Mesendoderm (in vitro differentiated cells): ENCODE measurements around the gene CRISPLD2.

Experiments
- DNase-seq: peaks from one replicate; pipeline ENCODE4 v3.0.0; 2013
- H2AK5ac ChIP-seq: 2 replicates; pipeline ENCODE4 v1.6.1; 2013; ENCODE audit warnings: low read length, inconsistent platforms
- H2BK120ac ChIP-seq: 2 replicates; pipeline ENCODE4 v1.6.1; 2013; ENCODE audit warnings: low read depth, mild to moderate bottlenecking, low read length, moderate library complexity, mixed read lengths
- H2BK15ac ChIP-seq: replicated peaks from 2 replicates; pipeline ENCODE4 v1.6.1; 2013; ENCODE audit warnings: low read depth, mild to moderate bottlenecking, moderate library complexity
- H2BK5ac ChIP-seq: 2 replicates; pipeline ENCODE4 v1.6.1; 2013; ENCODE audit warnings: low read length, inconsistent platforms
- H3K18ac ChIP-seq: 2 replicates; pipeline ENCODE4 v1.6.1; 2013; ENCODE audit warnings: mild to moderate bottlenecking, low read length, mixed read lengths
- H3K23ac ChIP-seq: one replicate; pipeline ENCODE4 v1.6.1; 2013; ENCODE audit warnings: low read length
- H3K27ac ChIP-seq: 2 replicates; pipeline ENCODE4 v1.5.1; 2013; ENCODE audit warnings: low read depth, mild to moderate bottlenecking, inconsistent platforms, low read length, moderate library complexity
- H3K27me3 ChIP-seq: 2 replicates; pipeline ENCODE4 v1.6.1; 2013; ENCODE audit warnings: low read length, control low read depth, mild to moderate bottlenecking, inconsistent platforms; ENCODE audit not compliant: insufficient read depth, poor library complexity
- H3K36me3 ChIP-seq: 2 replicates; pipeline ENCODE4 v1.6.1; 2013; ENCODE audit warnings: low read length, inconsistent platforms; ENCODE audit not compliant: control insufficient read depth, insufficient read depth
- H3K4ac ChIP-seq: one replicate; pipeline ENCODE4 v1.6.1; 2013; ENCODE audit warnings: low read depth, mild to moderate bottlenecking, low read length, moderate library complexity
- H3K4me1 ChIP-seq: 2 replicates; pipeline ENCODE4 v1.6.1; 2013; ENCODE audit warnings: low read depth, low read length, inconsistent platforms; ENCODE audit not compliant: control insufficient read depth
- H3K4me2 ChIP-seq: 2 replicates; pipeline ENCODE4 v1.6.1; 2013; ENCODE audit warnings: low read length
- H3K4me3 ChIP-seq: 2 replicates; pipeline ENCODE4 v1.5.1; 2013; ENCODE audit warnings: mild to moderate bottlenecking, low read length
- H3K56ac ChIP-seq: one replicate; pipeline ENCODE4 v1.6.1; 2013; ENCODE audit warnings: low read length
- H3K79me1 ChIP-seq: 2 replicates; pipeline ENCODE4 v1.6.1; 2013; ENCODE audit warnings: low read length, inconsistent platforms
- H3K79me2 ChIP-seq: 2 replicates; pipeline ENCODE4 v1.6.1; 2013; ENCODE audit warnings: mild to moderate bottlenecking, low read length; ENCODE audit not compliant: control insufficient read depth, insufficient read depth
- H3K9ac ChIP-seq: 2 replicates; pipeline ENCODE4 v1.6.1; 2013; ENCODE audit warnings: low read length, inconsistent platforms
- H4K5ac ChIP-seq: one replicate; pipeline ENCODE4 v1.6.1; 2013; ENCODE audit warnings: low read length
- H4K8ac ChIP-seq: one replicate; pipeline ENCODE4 v1.6.1; 2013; ENCODE audit warnings: low read depth, mild to moderate bottlenecking, control low read depth, low read length, moderate library complexity
- WGBS: extraction: QIAGEN DNeasy Blood & Tissue Kit; methylation state at CpG from one replicate; pipeline ENCODE4 v1.1.7; 2013; ENCODE audit warnings: low lambda C conversion rate, missing lambda C conversion rate; ENCODE audit not compliant: insufficient coverage; ENCODE audit errors: extremely low coverage; 5-methylcytosine and 5-hydroxymethylcytosine counted together

The CRISPLD2 gene

DNA sequence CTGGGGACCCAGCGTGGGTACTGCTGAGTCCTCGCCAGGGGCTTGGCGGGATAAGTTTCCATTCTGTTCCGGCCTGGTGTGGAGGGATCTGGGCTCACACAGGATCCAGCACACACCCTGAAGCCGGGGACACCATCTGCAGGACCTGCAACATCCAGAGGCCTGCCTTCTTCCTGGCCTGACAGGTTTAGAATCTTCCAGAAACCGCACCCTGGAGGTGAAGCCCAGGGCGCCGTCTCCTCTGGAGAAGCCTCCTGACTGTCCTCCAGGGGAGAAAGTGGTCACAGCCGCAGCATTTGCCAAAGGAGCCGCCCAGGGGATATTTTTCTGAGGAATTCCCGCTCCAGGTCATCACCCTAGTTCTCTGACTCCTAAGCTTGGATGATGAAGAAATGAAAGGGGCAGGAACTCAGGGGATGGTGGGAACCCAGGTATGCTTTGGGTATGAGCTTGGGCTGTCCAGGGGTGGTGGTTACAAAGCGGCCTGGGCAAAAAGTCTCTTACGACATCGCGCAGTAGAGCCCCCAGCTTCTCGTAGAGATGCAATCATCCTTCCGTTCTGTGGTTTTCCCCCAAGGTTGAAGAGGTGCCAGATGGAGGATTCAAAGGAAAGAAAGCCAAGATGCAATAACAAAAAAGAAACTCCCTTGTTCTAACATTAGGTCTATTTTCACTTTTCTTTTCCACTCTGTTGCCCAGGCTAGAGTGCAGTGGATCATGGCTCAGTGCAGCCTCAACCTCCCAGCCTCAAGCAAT is 9.1 kb upstream of the CRISPLD2 start:
- WGBS: no CpG with 5 or more reads among the region's 17 CpGs
- no peak overlapping the region for H4K8ac ChIP-seq

DNA sequence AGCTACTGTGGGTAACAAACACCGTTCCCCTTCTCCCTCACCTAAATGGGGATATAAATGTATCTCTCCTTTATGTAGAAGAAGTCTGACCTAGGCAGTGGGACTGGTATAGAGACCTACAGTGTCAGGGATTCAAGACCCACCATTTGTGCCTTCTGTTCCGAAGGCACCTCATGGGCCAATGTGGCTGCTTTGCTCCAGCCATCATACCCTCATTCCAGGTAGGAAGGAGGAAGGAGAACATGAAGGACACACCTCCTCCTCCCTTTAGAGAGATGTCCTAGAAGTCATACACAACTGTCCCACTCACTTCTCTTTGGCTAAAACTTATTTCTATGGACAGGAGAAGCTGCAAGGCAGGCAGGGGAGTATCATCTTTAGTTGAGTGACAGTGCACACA is 8.3 kb upstream of the CRISPLD2 start:
- H3K79me2 ChIP-seq: no peaks in the 10 kb centered on the region
- no peaks in the 10 kb centered on the region for H3K4me1 ChIP-seq
- no peak overlapping the region for H4K8ac ChIP-seq
- DNase-seq: no peak
- no peaks in the 10 kb centered on the region for H3K36me3 ChIP-seq
- no peak overlapping the region for H2BK5ac ChIP-seq
- no peak overlapping the region for H3K27ac ChIP-seq
- no CpG with 5 or more reads among the region's 2 CpGs for WGBS
- H3K79me1 ChIP-seq: no peaks in the 10 kb centered on the region
- H3K18ac ChIP-seq: no peak overlapping the region
- H4K5ac ChIP-seq: no peak overlapping the region
- H3K23ac ChIP-seq: no peak overlapping the region
- H2AK5ac ChIP-seq: no peak overlapping the region
- no peaks in the 10 kb centered on the region for H3K27me3 ChIP-seq
- no peak overlapping the region for H3K4me2 ChIP-seq
- no peak overlapping the region for H3K9ac ChIP-seq
- no peak overlapping the region for H2BK120ac ChIP-seq
- no peak overlapping the region for H3K4ac ChIP-seq
- no peak overlapping the region for H2BK15ac ChIP-seq
- H3K56ac ChIP-seq: no peak overlapping the region
- H3K4me3 ChIP-seq: no peak overlapping the region

More for the DNA sequence above, 9.1 kb upstream of the CRISPLD2 start:
- no peak overlapping the region for H3K27ac ChIP-seq
- no peak overlapping the region for H2BK120ac ChIP-seq
- no peaks in the 10 kb centered on the region for H3K4me1 ChIP-seq
- no peak overlapping the region for H3K56ac ChIP-seq
- no peaks in the 10 kb centered on the region for H3K79me2 ChIP-seq
- no peak overlapping the region for H3K23ac ChIP-seq
- H2BK15ac ChIP-seq: no peak overlapping the region
- H3K4me2 ChIP-seq: no peak overlapping the region
- H3K79me1 ChIP-seq: no peaks in the 10 kb centered on the region
- no peak overlapping the region for H2AK5ac ChIP-seq
- no peaks in the 10 kb centered on the region for H3K36me3 ChIP-seq
- H3K18ac ChIP-seq: no peak overlapping the region
- no peak overlapping the region for H2BK5ac ChIP-seq
- H3K4me3 ChIP-seq: no peak overlapping the region
- no peak overlapping the region for H3K9ac ChIP-seq
- H3K27me3 ChIP-seq: no peaks in the 10 kb centered on the region
- no peak for DNase-seq
- no peak overlapping the region for H3K4ac ChIP-seq
- H4K5ac ChIP-seq: no peak overlapping the region

DNA sequence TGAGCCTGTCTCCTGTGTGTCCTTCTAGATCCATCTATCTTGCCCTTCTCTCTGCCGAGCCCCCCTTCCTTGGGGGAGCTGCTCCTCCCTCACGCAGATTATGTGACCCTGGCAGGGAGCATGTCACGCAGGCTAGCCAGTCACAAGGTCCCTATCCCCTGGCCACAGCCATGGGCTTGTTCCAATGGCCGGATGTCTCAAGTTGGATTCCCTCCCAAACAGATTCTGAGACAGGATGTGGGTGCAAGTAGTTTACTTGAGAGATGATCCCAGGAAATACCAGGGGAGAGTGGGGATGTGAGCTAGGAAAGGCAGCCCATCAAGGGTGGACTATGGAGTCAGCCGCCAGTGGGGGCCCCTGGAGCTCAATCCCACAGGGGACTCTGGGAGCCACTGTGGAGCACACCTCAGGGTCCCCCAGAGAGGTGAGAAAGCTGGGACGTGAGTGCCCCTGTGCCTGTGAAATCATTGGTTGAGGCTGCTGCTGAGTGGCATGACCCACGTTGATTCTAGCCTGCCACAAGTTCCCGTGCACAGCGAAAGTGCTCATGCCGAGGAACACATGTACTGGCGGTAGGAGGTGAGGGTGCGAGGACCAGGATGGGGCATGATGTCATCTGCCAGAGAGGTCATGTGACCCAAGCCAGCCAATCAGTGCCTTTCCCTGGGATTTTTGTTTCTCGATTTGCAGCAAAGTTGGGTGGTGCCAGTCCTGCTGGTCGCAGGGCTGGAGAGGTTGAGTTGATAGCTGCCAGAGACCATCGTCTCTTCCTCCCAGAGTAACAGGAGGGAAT is 6.4 kb upstream of the CRISPLD2 start:
- Histone ChIP-seq H2BK120ac (no peak overlapping the region), H3K27ac (no peak overlapping the region), H3K18ac (no peak overlapping the region), H3K4me3 (no peak overlapping the region), H3K27me3 (no peaks in the 10 kb centered on the region), H3K79me2 (no peaks in the 10 kb centered on the region), H2BK15ac (no peak overlapping the region), H2BK5ac (no peak overlapping the region), H4K5ac (no peak overlapping the region), H3K56ac (no peak overlapping the region), H2AK5ac (no peak overlapping the region), H3K4ac (no peak overlapping the region), H3K23ac (no peak overlapping the region), H3K4me1 (no peaks in the 10 kb centered on the region), H3K4me2 (no peak overlapping the region), H3K36me3 (no peaks in the 10 kb centered on the region), H3K9ac (no peak overlapping the region), H3K79me1 (no peaks in the 10 kb centered on the region), H4K8ac (no peak overlapping the region)
- no CpG with 5 or more reads among the region's 15 CpGs for WGBS
- no peak for DNase-seq

DNA sequence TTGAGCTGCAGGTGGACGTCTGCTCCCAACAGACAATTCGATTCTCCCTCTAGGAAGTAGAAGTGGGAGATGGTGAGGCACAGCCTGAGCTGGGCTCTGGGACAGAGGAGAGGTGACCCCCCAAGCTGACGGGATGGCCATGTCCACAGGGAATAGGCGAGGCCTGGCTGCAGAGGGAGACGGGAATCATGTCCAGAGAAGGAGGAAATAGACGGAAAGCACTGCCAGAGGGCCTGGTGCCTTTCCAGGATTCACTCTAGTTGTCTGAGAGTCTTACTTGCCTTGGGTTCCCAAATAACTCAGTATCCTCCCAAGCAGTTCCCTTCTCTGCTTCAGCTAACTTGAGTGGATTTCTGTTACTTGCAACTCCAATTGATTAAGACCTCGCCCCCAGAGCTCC is 4.3 kb upstream of the CRISPLD2 start:
- Histone ChIP-seq H2BK120ac (no peak overlapping the region), H3K4me2 (no peak overlapping the region), H3K36me3 (no peaks in the 10 kb centered on the region), H2BK15ac (no peak overlapping the region), H3K27ac (no peak overlapping the region), H2AK5ac (no peak overlapping the region), H3K56ac (no peak overlapping the region), H3K23ac (no peak overlapping the region), H3K9ac (no peak overlapping the region), H2BK5ac (no peak overlapping the region), H3K4ac (no peak overlapping the region), H3K79me2 (no peaks in the 10 kb centered on the region), H3K4me1 (no peaks in the 10 kb centered on the region), H3K4me3 (no peak overlapping the region), H3K18ac (no peak overlapping the region), H3K79me1 (no peaks in the 10 kb centered on the region), H4K8ac (no peak overlapping the region), H4K5ac (no peak overlapping the region), H3K27me3 (peaks cover 2% of the 10 kb centered on the region)
- DNase-seq: no peak
- WGBS: no CpG with 5 or more reads among the region's 7 CpGs

DNA sequence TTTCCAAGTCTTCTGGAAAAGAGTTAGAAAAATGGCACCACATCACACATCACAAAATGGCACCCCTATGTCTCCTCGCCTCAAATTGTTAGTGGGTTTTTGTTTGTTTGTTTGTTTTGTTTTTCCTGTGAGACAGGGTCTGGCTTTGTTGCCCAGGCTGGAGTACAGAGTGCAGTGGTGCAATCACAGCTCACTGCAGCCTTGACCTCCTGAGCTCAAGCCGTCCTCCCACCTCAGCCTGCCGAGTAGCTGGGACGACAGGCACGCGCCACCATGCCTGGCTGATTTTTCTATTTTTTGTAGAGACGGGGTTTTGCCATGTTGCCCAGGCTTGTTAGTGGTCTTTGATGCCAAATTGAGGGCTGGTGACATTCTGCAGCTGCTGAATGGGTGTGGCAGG is 3.8 kb upstream of the CRISPLD2 start:
- H3K18ac ChIP-seq: no peak overlapping the region
- no peak overlapping the region for H4K5ac ChIP-seq
- H3K4me3 ChIP-seq: no peak overlapping the region
- H2BK5ac ChIP-seq: no peak overlapping the region
- H4K8ac ChIP-seq: no peak overlapping the region
- H3K4me1 ChIP-seq: no peaks in the 10 kb centered on the region
- H3K4me2 ChIP-seq: no peak overlapping the region
- no peak overlapping the region for H3K23ac ChIP-seq
- peaks cover 2% of the 10 kb centered on the region for H3K27me3 ChIP-seq
- H3K56ac ChIP-seq: no peak overlapping the region
- H3K36me3 ChIP-seq: no peaks in the 10 kb centered on the region
- no peak overlapping the region for H3K4ac ChIP-seq
- no peak overlapping the region for H2BK15ac ChIP-seq
- H3K79me2 ChIP-seq: no peaks in the 10 kb centered on the region
- H3K9ac ChIP-seq: no peak overlapping the region
- H2AK5ac ChIP-seq: no peak overlapping the region
- H3K79me1 ChIP-seq: no peaks in the 10 kb centered on the region
- no CpG with 5 or more reads among the region's 7 CpGs for WGBS
- no peak overlapping the region for H3K27ac ChIP-seq
- no peak overlapping the region for H2BK120ac ChIP-seq
- DNase-seq: no peak
